Renal cortex interstitium (tissue), 11 donors: Measurements from ENCODE around the gene CEP72. TPM values are rescaled to one million over a fixed set of nuclear protein-coding genes. Genes with fewer than 3 reads are reported as not detected.
"Not testable (repeated sequence)": the region's sequence is repeated elsewhere in the genome, so short reads cannot be mapped to it uniquely, and the experiment has no call there.

Experiments used
- DNase-seq, 11 donors: peaks; one replicate each; pipeline ENCODE4 v3.0.0-alpha.2; 2013; ENCODE audit warnings: low read depth in 9 of 11, low spot score in 4 of 11; ENCODE audit errors: extremely low read depth in 1 of 11
- polyA plus RNA-seq, 3 donors: library from polyadenylated mRNA; unstranded; fragments of 120-200 nt; gene quantifications; one replicate each; pipeline ENCODE4 v1.2.1, GENCODE V29; 2013; ENCODE audit not compliant: insufficient read length in 3 of 3

The CEP72 gene
- polyA plus RNA-seq, 3 donors: 8.7 to 10.8 (median 10.3) TPM

- DNase-seq: no peak
Observed at GRCh38 chr5:674630-675011, 62.5 kb downstream of the CEP72 start.

GRCh38 chr5:675111-675870 lies 63.2 kb downstream of the CEP72 start:
- DNase-seq: no peak

GRCh38 chr5:675871-676698 lies 63.9 kb downstream of the CEP72 start:
- DNase-seq: no peak

- no peak for DNase-seq
Observed at GRCh38 chr5:676699-677076, 64.5 kb downstream of the CEP72 start.

GRCh38 chr5:677131-678101 lies 65.3 kb downstream of the CEP72 start:
- no peak for DNase-seq

- not testable (repeated sequence) for DNase-seq
Observed at GRCh38 chr5:678521-678920, 66.4 kb downstream of the CEP72 start.

- DNase-seq: not testable (repeated sequence)
Observed at GRCh38 chr5:679166-679895, 67.2 kb downstream of the CEP72 start.

GRCh38 chr5:680118-680795 lies 68.1 kb downstream of the CEP72 start:
- DNase-seq: not testable (repeated sequence)

GRCh38 chr5:680836-681235 lies 68.7 kb downstream of the CEP72 start:
- not testable (repeated sequence) for DNase-seq

- DNase-seq: not testable (repeated sequence)
Observed at GRCh38 chr5:681317-682191, 69.4 kb downstream of the CEP72 start.

GRCh38 chr5:682216-682615 lies 70.1 kb downstream of the CEP72 start:
- not testable (repeated sequence) for DNase-seq

GRCh38 chr5:682651-683358 lies 70.7 kb downstream of the CEP72 start:
- not testable (repeated sequence) for DNase-seq

- no peak for DNase-seq
Observed at GRCh38 chr5:683551-684481, 71.7 kb downstream of the CEP72 start.

- no peak for DNase-seq
Observed at GRCh38 chr5:684751-685216, 72.6 kb downstream of the CEP72 start.
